Nephron progenitor cell (in vitro differentiated cells): Measurements from ENCODE around the gene TRAPPC3.

ENCODE experiments used
- DNase-seq: peaks from one replicate; pipeline ENCODE4 v3.0.0; 2021
- H3K27ac Mint-ChIP-seq: 2 replicates; pipeline ENCODE4 v1.8.0; 2021; ENCODE audit warnings: mild to moderate bottlenecking, moderate library complexity, mixed read lengths
- H3K27me3 Mint-ChIP-seq: 2 replicates; pipeline ENCODE4 v1.8.0; 2021; ENCODE audit warnings: mild to moderate bottlenecking, low read depth, mixed read lengths; ENCODE audit not compliant: poor library complexity
- H3K36me3 Mint-ChIP-seq: 2 replicates; pipeline ENCODE4 v1.8.0; 2021; ENCODE audit warnings: low read depth, mixed read lengths
- H3K4me1 Mint-ChIP-seq: 2 replicates; pipeline ENCODE4 v1.8.0; 2021; ENCODE audit warnings: mixed read lengths
- H3K4me3 Mint-ChIP-seq: 2 replicates; pipeline ENCODE4 v1.8.0; 2021; ENCODE audit warnings: mild to moderate bottlenecking, moderate library complexity, mixed read lengths
- H3K9me3 Mint-ChIP-seq: 2 replicates; pipeline ENCODE4 v1.8.0; 2021; ENCODE audit warnings: mild to moderate bottlenecking, moderate library complexity, mixed read lengths
- TF ChIP-seq, protein P1 (sequence below): fragments of 200-600 bp; sonication (generic); IDR thresholded peaks from 2 replicates; pipeline ENCODE4 v1.5.0; 2021; ENCODE audit warnings: antibody characterized with exemption

TRAPPC3 gene

DNA sequence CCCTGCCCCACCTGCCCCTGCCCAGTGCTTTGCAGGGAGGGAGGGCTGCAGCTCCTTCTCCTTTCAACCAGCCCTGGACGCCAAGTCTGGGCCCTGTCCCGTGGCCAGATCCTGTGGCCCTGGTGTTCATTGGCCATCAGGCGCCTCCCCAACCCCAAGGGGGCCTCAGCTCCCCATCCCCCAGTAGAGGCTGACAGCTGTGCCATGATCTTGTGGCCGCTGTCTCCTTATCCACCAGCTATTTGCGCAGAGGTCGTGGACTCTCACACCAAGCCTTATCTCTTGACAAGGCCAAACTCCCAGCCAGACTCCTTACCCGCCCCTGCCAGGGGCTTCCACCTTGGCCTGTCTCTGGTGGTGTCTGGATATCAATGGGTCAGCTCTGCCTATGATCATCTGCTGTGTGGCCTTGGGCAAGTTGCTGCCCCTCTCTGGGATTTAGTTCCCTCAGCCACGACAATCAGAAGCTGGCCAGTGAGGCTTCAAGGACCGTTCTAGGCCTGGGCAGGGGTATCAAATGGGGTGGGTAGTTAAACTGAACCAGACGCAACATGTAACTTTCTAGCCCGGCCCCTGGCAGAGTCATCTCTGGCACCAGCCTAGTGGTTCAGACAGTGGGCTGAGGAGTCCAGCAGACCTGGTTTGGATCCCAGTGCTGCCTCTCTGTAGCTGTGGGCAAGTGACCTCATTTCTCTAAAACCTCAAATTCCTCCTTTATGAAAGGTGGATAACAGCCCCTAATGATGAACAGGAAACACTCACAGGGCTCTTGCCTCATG, 21.0 kb downstream of the TRAPPC3 start:
- H3K4me3 Mint-ChIP-seq = no peak overlapping the region
- no peak for DNase-seq
- peaks cover 34% of the 10 kb centered on the region for H3K4me1 Mint-ChIP-seq
- TF ChIP-seq, protein P1, sequence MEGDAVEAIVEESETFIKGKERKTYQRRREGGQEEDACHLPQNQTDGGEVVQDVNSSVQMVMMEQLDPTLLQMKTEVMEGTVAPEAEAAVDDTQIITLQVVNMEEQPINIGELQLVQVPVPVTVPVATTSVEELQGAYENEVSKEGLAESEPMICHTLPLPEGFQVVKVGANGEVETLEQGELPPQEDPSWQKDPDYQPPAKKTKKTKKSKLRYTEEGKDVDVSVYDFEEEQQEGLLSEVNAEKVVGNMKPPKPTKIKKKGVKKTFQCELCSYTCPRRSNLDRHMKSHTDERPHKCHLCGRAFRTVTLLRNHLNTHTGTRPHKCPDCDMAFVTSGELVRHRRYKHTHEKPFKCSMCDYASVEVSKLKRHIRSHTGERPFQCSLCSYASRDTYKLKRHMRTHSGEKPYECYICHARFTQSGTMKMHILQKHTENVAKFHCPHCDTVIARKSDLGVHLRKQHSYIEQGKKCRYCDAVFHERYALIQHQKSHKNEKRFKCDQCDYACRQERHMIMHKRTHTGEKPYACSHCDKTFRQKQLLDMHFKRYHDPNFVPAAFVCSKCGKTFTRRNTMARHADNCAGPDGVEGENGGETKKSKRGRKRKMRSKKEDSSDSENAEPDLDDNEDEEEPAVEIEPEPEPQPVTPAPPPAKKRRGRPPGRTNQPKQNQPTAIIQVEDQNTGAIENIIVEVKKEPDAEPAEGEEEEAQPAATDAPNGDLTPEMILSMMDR = no peak
- H3K36me3 Mint-ChIP-seq = no peaks in the 10 kb centered on the region
- H3K9me3 Mint-ChIP-seq = no peaks in the 10 kb centered on the region
- peaks cover 34% of the 10 kb centered on the region for H3K27me3 Mint-ChIP-seq
- peak overlapping the region; percentile 48 for H3K27ac Mint-ChIP-seq

DNA sequence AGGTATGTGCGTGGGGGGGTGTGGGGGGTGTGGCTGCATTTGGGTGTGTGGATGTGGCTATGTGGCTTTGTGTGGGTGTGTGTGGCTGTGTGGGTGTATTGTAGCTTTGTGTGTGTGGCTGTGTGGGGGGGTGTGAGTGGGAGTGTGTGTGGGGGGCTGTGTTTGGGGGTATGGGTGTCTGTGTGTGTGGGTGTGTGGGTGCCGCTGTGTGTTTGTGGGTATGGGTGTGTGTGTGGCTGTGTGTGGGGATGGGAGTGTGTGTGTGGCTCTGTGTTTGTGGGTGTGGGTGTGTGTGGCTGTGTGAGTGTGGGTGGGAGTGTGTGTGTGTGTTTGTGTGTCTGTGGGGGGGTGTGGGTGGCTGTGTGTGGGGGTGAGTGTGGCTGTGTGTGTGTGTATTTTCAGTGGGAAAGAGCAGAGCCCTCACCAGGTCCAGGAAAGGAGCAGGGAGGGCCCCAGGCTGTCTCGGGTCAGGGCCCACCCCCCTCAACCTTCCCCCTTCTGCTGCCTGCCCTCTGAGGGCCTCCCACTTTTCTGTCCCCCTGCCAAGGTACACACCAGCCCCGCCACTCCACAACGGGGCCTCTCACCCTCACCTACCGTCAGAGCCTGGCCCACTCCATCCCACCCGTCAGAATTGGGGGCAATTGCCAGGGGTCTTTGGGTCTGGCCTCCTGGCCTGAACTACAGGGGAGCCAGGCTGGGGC, 22.3 kb downstream of the TRAPPC3 start:
- Mint-ChIP-seq H3K27me3 (peaks cover 47% of the 10 kb centered on the region), H3K9me3 (no peaks in the 10 kb centered on the region), H3K4me3 (no peak overlapping the region), H3K27ac (no peak overlapping the region), H3K36me3 (no peaks in the 10 kb centered on the region), H3K4me1 (peaks cover 48% of the 10 kb centered on the region)
- TF ChIP-seq, protein P1 = no peak
- no peak for DNase-seq

DNA sequence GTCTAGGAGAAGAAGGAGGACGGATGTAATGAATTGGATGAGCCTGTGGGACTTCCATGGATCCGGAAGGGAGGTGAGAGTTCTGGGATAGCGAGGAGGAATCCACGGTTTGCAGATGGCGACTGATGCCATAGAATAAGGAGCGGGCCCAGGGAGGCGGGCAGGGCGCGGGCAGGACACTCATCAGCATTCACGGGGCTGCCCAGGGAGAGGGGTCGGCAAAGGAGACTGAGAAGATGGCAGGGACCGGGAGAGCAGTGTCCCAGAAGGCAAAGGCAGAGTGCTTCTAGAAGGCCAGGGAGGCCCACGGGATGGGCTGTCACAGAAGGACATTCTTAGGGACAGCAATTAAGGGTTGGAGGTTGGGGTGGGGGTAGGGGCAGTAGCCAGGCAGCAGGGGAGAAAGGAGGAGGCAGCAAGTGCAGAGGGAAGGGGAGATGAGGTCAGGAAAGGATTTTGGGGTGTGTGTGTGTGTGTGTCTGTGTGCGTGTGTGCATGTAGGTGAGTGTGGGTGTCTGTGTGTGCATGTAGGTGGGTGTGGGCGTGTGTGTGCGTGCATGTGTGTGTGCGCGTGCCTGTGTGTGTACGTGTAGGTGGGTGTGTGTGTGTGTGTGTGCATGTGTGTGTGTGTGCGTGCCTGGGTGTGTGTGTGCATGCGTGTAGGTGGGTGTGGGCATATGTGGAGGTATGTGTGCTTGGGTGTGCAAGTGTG, 23.1 kb downstream of the TRAPPC3 start:
- Mint-ChIP-seq H3K4me1 (peaks cover 49% of the 10 kb centered on the region), H3K27ac (no peak overlapping the region)

DNA sequence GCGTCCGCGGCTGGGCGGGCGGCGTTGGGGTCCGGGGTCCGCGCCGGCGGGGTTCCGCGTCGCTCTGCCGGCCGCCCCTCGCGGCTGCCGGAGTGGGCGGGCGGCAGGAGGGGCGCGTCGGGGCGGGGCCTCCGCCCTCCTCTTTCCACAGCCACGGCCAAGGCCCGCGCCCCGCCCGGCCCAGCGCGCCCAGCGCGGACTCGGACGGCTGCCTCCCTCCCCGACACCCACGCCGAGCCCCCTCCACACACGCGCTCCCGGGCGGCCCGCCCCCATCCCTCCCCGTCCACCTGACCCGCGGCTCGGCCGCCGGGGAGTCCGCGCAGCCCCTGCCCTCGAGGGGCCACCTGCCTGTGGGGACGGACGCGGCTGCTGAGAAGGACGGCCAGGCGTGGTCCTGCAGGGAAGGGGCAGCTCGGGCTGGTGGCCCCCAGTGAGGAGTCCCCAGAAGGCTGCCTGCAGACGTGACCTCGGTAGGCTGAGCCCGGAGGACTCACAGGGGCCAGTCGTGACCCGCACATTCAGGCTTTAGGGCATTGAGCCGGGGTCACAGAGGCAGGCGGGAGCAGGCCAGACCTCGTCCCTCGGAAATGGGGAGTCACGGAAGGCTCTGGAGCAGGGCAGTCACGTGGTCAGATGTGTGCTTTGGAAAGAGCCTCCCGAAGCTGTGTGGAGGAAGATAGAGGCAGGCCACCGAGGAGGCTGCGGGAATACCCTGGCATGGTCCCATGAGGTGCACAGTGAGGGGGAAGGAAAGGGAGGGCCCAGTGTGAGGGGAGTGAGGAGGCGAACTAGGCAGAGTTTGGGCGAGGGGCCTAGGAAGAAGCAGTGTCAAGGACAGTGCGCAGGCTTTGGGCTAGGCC, 23.9 kb downstream of the TRAPPC3 start, which contains the start of gene COL8A2:
COL8A2 (minus strand) TSS at position 94 of the 863 bp plus-strand sequence. CDS start 24,980 bp downstream, outside the sequence.
- Mint-ChIP-seq H3K4me3 (peak within 1 kb of the TSS; percentile 79), H3K36me3 (no peaks in the 10 kb centered on the region), H3K4me1 (peaks cover 49% of the 10 kb centered on the region), H3K27ac (no peak within 1 kb of the TSS), H3K27me3 (peaks cover 44% of the 10 kb centered on the region), H3K9me3 (no peaks in the 10 kb centered on the region)
- TF ChIP-seq, protein P1 = no peak
- DNase-seq = peak; percentile 71

More for the DNA sequence above, 23.1 kb downstream of the TRAPPC3 start:
- TF ChIP-seq, protein P1 = no peak
- no peak for DNase-seq
- Mint-ChIP-seq H3K9me3 (no peaks in the 10 kb centered on the region), H3K36me3 (no peaks in the 10 kb centered on the region), H3K4me3 (peak overlapping the region; percentile 49), H3K27me3 (peaks cover 49% of the 10 kb centered on the region)

DNA sequence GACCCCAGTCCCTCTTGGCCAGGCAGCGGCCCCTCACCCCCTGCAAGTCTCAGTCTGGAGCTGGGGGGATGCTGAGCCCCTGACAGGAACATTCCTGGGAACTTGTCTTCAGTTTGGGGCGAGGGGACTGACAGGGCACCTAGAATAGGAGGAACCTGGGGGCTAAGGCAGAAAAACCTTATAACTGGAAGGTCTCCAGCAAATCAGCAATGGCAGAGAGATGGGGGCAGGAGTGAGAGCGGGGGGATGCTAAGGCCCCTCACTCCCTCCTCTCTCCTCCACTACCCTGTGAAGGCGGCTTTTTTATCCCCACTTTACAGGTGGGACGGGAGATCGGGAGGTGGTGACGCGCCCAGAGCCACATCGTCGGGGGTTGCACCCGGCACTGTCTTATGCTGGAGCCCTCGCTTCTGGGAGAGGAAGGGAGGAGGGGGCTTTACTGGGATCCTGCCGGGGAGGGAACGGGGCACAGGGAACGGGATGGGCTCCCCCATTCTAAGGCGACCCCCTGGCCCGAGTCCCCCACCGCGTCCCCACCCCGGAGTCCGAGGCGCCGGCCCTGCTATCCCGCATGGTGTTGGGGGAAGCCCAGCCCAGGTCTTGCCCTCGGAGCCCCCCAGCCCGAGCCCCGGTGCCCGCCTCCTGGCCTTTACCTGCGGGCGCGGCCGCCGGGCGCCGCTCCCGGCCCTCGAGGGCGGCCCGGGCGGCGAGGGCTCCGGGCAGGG, 24.7 kb downstream of the TRAPPC3 start:
- H3K36me3 Mint-ChIP-seq = no peaks in the 10 kb centered on the region
- TF ChIP-seq, protein P1 = no peak
- no peak for DNase-seq
- peaks cover 55% of the 10 kb centered on the region for H3K4me1 Mint-ChIP-seq
- peaks cover 49% of the 10 kb centered on the region for H3K27me3 Mint-ChIP-seq
- H3K9me3 Mint-ChIP-seq = no peaks in the 10 kb centered on the region
- H3K4me3 Mint-ChIP-seq = peak overlapping the region; percentile 79
- H3K27ac Mint-ChIP-seq = no peak overlapping the region
